ENCODE results near the gene TBX4.

DNA sequence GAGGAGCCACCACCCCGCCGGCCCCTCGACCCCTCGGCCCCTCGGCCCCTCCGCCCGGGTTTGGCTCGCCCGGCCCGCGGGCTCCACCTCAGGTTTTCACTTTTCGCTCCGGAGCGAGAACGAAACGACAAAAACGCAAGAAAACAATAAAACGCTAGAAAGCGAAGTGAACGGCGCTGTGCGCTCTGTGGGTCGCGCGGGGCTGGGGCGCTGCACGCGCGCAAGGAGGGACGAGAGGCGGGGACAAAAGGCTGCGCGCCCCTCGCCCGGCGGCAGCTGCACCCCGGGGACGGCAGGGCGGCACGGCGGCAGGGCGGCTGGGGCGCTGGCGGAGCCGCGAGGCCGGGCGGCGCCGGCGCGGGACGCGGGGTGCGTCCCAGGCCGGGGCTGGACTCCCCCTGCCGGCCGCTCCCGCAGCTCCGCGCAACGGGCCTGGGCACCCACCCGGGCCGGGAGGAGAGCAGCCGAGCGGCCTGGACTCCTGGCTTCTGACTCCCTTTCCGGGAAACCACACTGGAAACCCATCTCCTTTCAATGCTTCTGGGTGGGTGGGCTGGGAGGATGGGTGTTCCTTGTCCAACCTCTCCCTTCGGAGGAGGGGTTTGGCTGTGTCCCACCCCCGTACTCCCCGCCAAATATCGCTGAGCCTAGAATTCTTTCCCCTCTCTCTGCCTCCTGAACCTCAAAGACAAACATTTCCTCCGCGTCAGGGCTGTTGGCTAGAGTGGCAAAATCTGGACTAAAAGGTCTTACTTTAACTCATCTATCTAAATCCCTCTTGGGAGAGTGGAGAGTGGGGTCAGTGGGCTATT lies 42.7 kb upstream of the TBX4 start:
- TF ChIP-seq, protein P1, sequence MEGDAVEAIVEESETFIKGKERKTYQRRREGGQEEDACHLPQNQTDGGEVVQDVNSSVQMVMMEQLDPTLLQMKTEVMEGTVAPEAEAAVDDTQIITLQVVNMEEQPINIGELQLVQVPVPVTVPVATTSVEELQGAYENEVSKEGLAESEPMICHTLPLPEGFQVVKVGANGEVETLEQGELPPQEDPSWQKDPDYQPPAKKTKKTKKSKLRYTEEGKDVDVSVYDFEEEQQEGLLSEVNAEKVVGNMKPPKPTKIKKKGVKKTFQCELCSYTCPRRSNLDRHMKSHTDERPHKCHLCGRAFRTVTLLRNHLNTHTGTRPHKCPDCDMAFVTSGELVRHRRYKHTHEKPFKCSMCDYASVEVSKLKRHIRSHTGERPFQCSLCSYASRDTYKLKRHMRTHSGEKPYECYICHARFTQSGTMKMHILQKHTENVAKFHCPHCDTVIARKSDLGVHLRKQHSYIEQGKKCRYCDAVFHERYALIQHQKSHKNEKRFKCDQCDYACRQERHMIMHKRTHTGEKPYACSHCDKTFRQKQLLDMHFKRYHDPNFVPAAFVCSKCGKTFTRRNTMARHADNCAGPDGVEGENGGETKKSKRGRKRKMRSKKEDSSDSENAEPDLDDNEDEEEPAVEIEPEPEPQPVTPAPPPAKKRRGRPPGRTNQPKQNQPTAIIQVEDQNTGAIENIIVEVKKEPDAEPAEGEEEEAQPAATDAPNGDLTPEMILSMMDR (conservative IDR thresholded peaks at IDR 0.05; ENCODE audit: low read length), result peak; percentile 4; the same call in 1 of the 2 replicates
- no peak for TF ChIP-seq EZH2phosphoT487 (IDR thresholded peaks at IDR 0.05; ENCODE audit: borderline replicate concordance)
